H9 (cell line): ENCODE data around the gene TIAM2. TPM values are rescaled to one million over a fixed set of nuclear protein-coding genes. Genes with fewer than 3 reads are reported as not detected.
A peak's percentile ranks its signal among the peaks of the same experiment; 100 is the strongest.

ENCODE experiments used
- DNase-seq: peaks from one replicate; pipeline ENCODE4 v3.0.0-alpha.2; 2017
- H2AFZ ChIP-seq: one replicate; pipeline ENCODE4 v1.6.1; 2013; ENCODE audit warnings: mild to moderate bottlenecking, low read length, control low read depth, moderate library complexity
- H2AK5ac ChIP-seq: 2 replicates; pipeline ENCODE4 v1.6.1; 2013; ENCODE audit warnings: low read length, control low read depth, mixed read lengths; ENCODE audit not compliant: insufficient read length
- H2BK120ac ChIP-seq: one replicate; pipeline ENCODE4 v1.6.1; 2013; ENCODE audit warnings: low read depth, mild to moderate bottlenecking, low read length, control low read depth, inconsistent platforms; ENCODE audit not compliant: poor library complexity, severe bottlenecking
- H2BK12ac ChIP-seq: 2 replicates; pipeline ENCODE4 v1.6.1; 2013; ENCODE audit warnings: low read length, control low read depth, mixed read lengths, low read depth; ENCODE audit not compliant: insufficient read length
- H2BK15ac ChIP-seq: 2 replicates; pipeline ENCODE4 v1.6.1; 2013; ENCODE audit warnings: low read depth, low read length, control low read depth
- H2BK20ac ChIP-seq: one replicate; pipeline ENCODE4 v1.6.1; 2013; ENCODE audit warnings: low read depth, mild to moderate bottlenecking, low read length, control low read depth, inconsistent platforms; ENCODE audit not compliant: poor library complexity, severe bottlenecking
- H2BK5ac ChIP-seq: 2 replicates; pipeline ENCODE4 v1.6.1; 2013; ENCODE audit warnings: low read length, control low read depth, mixed read lengths; ENCODE audit not compliant: insufficient read length
- H3K14ac ChIP-seq: 2 replicates; pipeline ENCODE4 v1.6.1; 2013; ENCODE audit warnings: low read length, control low read depth; ENCODE audit not compliant: insufficient read depth
- H3K18ac ChIP-seq: 2 replicates; pipeline ENCODE4 v1.6.1; 2013; ENCODE audit warnings: low read depth, mild to moderate bottlenecking, mixed read lengths, low read length, control low read depth; ENCODE audit not compliant: insufficient read length
- H3K23ac ChIP-seq: 2 replicates; pipeline ENCODE4 v1.6.1; 2013; ENCODE audit warnings: low read length, control low read depth, mixed read lengths, low read depth; ENCODE audit not compliant: insufficient read length
- H3K23me2 ChIP-seq: 2 replicates; pipeline ENCODE4 v1.6.1; 2013; ENCODE audit warnings: low read depth, mild to moderate bottlenecking, mixed read lengths, low read length, control low read depth; ENCODE audit not compliant: insufficient read length, poor library complexity, severe bottlenecking
- H3K27ac ChIP-seq: 2 replicates; pipeline ENCODE4 v1.5.1; 2013; ENCODE audit warnings: low read length, control low read depth, mixed read lengths, low read depth; ENCODE audit not compliant: insufficient read length
- H3K27me3 ChIP-seq: 2 replicates; pipeline ENCODE4 v1.6.1; 2013; ENCODE audit warnings: low read length, control low read depth, inconsistent platforms; ENCODE audit not compliant: insufficient read depth
- H3K4ac ChIP-seq: 2 replicates; pipeline ENCODE4 v1.6.1; 2013; ENCODE audit warnings: low read depth, mild to moderate bottlenecking, control low read depth, inconsistent platforms, low read length, moderate library complexity
- H3K4me1 ChIP-seq: 2 replicates; pipeline ENCODE4 v1.6.1; 2013; ENCODE audit warnings: low read length, control low read depth, inconsistent platforms; ENCODE audit not compliant: insufficient read depth
- H3K4me2 ChIP-seq: 2 replicates; pipeline ENCODE4 v1.6.1; 2013; ENCODE audit warnings: low read length, control low read depth, mixed read lengths; ENCODE audit not compliant: insufficient read length, insufficient read depth
- H3K56ac ChIP-seq: 2 replicates; pipeline ENCODE4 v1.6.1; 2013; ENCODE audit warnings: low read depth, mild to moderate bottlenecking, mixed read lengths, low read length, control low read depth; ENCODE audit not compliant: insufficient read length
- H3K79me1 ChIP-seq: 2 replicates; pipeline ENCODE4 v1.6.1; 2013; ENCODE audit warnings: low read depth, mild to moderate bottlenecking, moderate library complexity, low read length, control low read depth, inconsistent platforms; ENCODE audit not compliant: insufficient read depth, poor library complexity, severe bottlenecking
- H3K79me2 ChIP-seq: 2 replicates; pipeline ENCODE4 v1.6.1; 2013; ENCODE audit warnings: low read length, control low read depth, inconsistent platforms; ENCODE audit not compliant: insufficient read depth
- H3K9ac ChIP-seq: 2 replicates; pipeline ENCODE4 v1.6.1; 2013; ENCODE audit warnings: low read length, control low read depth, mixed read lengths; ENCODE audit not compliant: insufficient read length; ENCODE audit errors: extremely low read depth
- H3K9me3 ChIP-seq: one replicate; pipeline ENCODE4 v1.6.1; 2013; ENCODE audit warnings: low read depth, low read length, inconsistent platforms; ENCODE audit not compliant: control insufficient read depth
- H3T11ph ChIP-seq: one replicate; pipeline ENCODE4 v1.6.1; 2013; ENCODE audit warnings: mild to moderate bottlenecking, low read length, control low read depth, inconsistent platforms
- H4K20me1 ChIP-seq: one replicate; pipeline ENCODE4 v1.6.1; 2013; ENCODE audit not compliant: control insufficient read depth, insufficient read length, insufficient read depth
- H4K5ac ChIP-seq: 2 replicates; pipeline ENCODE4 v1.6.1; 2013; ENCODE audit warnings: low read depth, mild to moderate bottlenecking, mixed read lengths, low read length, control low read depth; ENCODE audit not compliant: insufficient read length
- H4K8ac ChIP-seq: replicated peaks from 2 replicates; pipeline ENCODE4 v1.6.1; 2013; ENCODE audit warnings: low read length, control low read depth, mixed read lengths, low read depth; ENCODE audit not compliant: insufficient read length
- H4K91ac ChIP-seq: 2 replicates; pipeline ENCODE4 v1.6.1; 2013; ENCODE audit warnings: low read depth, mild to moderate bottlenecking, moderate library complexity, mixed read lengths, low read length, control low read depth; ENCODE audit not compliant: insufficient read length
- H3K27ac Mint-ChIP-seq, 3 experiments: 2 replicates in 2 of 3; 3 replicates in 1 of 3; pipeline ENCODE4 v1.8.0; 2020 to 2021; ENCODE audit warnings: mixed read lengths in 3 of 3, mild to moderate bottlenecking in 1 of 3, moderate library complexity in 1 of 3
- H3K27me3 Mint-ChIP-seq: 2 replicates; pipeline ENCODE4 v1.8.0; 2021; ENCODE audit warnings: low read depth, mild to moderate bottlenecking, moderate library complexity, mixed read lengths
- H3K36me3 Mint-ChIP-seq, 3 experiments: 2 replicates in 2 of 3; 3 replicates in 1 of 3; pipeline ENCODE4 v1.8.0; 2020 to 2021; ENCODE audit warnings: low read depth in 3 of 3, mixed read lengths in 3 of 3; ENCODE audit not compliant: insufficient read depth in 1 of 3
- H3K4me1 Mint-ChIP-seq, 2 experiments: 2 replicates each; pipeline ENCODE4 v1.8.0; 2020; ENCODE audit warnings: mixed read lengths in 2 of 2
- H3K4me3 Mint-ChIP-seq, 2 experiments: 2 replicates in 1 of 2; 3 replicates in 1 of 2; pipeline ENCODE4 v1.8.0; 2020 to 2021; ENCODE audit warnings: mild to moderate bottlenecking in 2 of 2, mixed read lengths in 2 of 2, moderate library complexity in 1 of 2
- H3K9me3 Mint-ChIP-seq, 2 experiments: 2 replicates in 1 of 2; 3 replicates in 1 of 2; pipeline ENCODE4 v1.8.0; 2020; ENCODE audit warnings: mild to moderate bottlenecking in 2 of 2, mixed read lengths in 2 of 2, moderate library complexity in 1 of 2
- WGBS: extraction: QIAGEN DNeasy Blood & Tissue Kit; methylation state at CpG from one replicate; pipeline ENCODE4 v1.1.7; 2013; ENCODE audit warnings: missing lambda C conversion rate, low lambda C conversion rate, mixed read lengths; ENCODE audit not compliant: insufficient read length; ENCODE audit errors: extremely low coverage; 5-methylcytosine and 5-hydroxymethylcytosine counted together
- total RNA-seq: library from RNA; stranded (reverse); gene quantifications from 2 replicates; pipeline ENCODE4 v1.2.1, GENCODE V29; 2021
- TF ChIP-seq, protein P1 (sequence below): fragments of 200-600 bp; sonication (generic); conservative IDR thresholded peaks from 3 replicates; pipeline ENCODE4 v1.8.0; 2021; ENCODE audit warnings: antibody characterized with exemption, mild to moderate bottlenecking

Gene TIAM2
- total RNA-seq, 1 experiment from 2014 or later, result 6.3 TPM

DNA sequence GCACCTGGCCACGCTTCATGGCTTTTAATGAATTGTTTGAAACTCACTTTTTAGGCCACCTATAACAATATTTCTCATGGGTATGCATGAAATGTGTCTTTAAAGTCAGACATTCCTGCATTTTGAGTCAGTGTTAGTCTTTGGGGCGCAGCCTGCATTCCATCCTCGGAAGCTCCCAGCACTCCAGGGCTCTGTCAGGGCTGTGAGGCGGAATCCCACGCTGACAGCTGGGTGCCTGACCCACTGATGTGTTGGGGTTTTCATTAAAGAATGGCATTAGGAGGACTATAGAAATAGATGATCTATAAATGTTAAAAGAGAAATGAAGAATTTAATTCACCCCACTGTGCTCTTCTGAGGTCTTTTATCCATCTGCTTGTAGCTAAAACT lies 252.5 kb downstream of the TIAM2 start:
- Histone ChIP-seq H3K56ac (no peak overlapping the region), H4K20me1 (no peaks in the 10 kb centered on the region), H4K91ac (no peak overlapping the region), H3K79me1 (no peaks in the 10 kb centered on the region), H2AK5ac (no peak overlapping the region), H3K23ac (no peak overlapping the region), H3K4me2 (no peak overlapping the region), H3K9me3 (no peaks in the 10 kb centered on the region), H3T11ph (no peak overlapping the region), H3K4me1 (no peaks in the 10 kb centered on the region), H2AFZ (no peak overlapping the region), H2BK15ac (no peak overlapping the region), H2BK20ac (no peak overlapping the region), H3K27ac (no peak overlapping the region), H4K5ac (no peak overlapping the region), H2BK120ac (no peak overlapping the region), H3K18ac (no peak overlapping the region), H3K9ac (no peak overlapping the region), H3K27me3 (no peaks in the 10 kb centered on the region), H3K79me2 (no peaks in the 10 kb centered on the region), H3K14ac (no peak overlapping the region), H3K23me2 (no peaks in the 10 kb centered on the region), H4K8ac (no peak overlapping the region), H2BK5ac (no peak overlapping the region), H2BK12ac (no peak overlapping the region), H3K4ac (no peak overlapping the region)
- WGBS, result no CpG with 5 or more reads among the region's 5 CpGs
- Mint-ChIP-seq H3K36me3 (peaks cover 6 to 55% (median 47%) of the 10 kb centered on the region in 3 experiments; a peak in 6 of 7 replicates), H3K27me3 (no peaks in the 10 kb centered on the region), H3K27ac (peak overlapping the region; percentile 40 to 75 (median 70); a peak in 3 of 7 replicates), H3K4me1 (peaks cover 7 to 10% of the 10 kb centered on the region in 2 experiments), H3K4me3 (no peak overlapping the region), H3K9me3 (no peaks in the 10 kb centered on the region)
- TF ChIP-seq, protein P1, sequence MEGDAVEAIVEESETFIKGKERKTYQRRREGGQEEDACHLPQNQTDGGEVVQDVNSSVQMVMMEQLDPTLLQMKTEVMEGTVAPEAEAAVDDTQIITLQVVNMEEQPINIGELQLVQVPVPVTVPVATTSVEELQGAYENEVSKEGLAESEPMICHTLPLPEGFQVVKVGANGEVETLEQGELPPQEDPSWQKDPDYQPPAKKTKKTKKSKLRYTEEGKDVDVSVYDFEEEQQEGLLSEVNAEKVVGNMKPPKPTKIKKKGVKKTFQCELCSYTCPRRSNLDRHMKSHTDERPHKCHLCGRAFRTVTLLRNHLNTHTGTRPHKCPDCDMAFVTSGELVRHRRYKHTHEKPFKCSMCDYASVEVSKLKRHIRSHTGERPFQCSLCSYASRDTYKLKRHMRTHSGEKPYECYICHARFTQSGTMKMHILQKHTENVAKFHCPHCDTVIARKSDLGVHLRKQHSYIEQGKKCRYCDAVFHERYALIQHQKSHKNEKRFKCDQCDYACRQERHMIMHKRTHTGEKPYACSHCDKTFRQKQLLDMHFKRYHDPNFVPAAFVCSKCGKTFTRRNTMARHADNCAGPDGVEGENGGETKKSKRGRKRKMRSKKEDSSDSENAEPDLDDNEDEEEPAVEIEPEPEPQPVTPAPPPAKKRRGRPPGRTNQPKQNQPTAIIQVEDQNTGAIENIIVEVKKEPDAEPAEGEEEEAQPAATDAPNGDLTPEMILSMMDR, result no peak
- no peak for DNase-seq
